ENCODE data around the gene HDAC11. TPM values are rescaled to one million over a fixed set of nuclear protein-coding genes. Genes with fewer than 3 reads are reported as not detected.
"Not testable (repeated sequence)": the region's sequence is repeated elsewhere in the genome, so short reads cannot be mapped to it uniquely, and the experiment has no call there.

The HDAC11 gene
- total RNA-seq, 2 experiments from 2014 or later = 0.87 to 0.99 TPM

DNA sequence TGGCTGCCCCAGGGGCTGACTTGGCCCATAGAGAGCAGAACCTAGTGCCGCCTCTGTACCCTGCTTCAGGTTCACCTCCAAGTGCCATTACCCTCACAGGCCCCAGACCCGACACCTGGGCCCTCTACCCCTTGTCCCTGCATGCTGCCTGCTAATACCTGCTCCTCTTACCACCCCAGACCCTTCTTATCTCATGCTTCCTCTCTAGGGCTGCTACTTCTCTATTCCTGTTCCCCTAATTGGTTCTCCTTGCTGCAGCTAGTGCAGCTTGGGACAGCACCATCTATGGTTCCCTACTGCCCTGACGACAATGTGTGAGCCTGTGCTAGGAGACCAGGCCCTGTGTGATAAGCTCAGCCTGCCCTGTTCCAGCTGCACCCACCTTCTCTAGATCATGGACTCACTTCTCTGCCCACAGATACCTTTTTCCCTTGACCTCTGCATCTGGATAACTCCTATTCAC, 15.3 kb downstream of the HDAC11 start:
- H3K27ac Mint-ChIP-seq = no peak overlapping the region
- CTCF ChIA-PET = interaction anchor here (1.2 to 10.7 kb wide), 15 partner anchors 11 to 390 kb away, joined by 3 to 374 read pairs (median 6); partner anchors contain the start of gene HDAC11
- H3K4me1 Mint-ChIP-seq (ENCODE audit: low read depth) = peaks cover 9% of the 10 kb centered on the region
- H3K27me3 Mint-ChIP-seq (ENCODE audit: low read depth) = no peaks in the 10 kb centered on the region
- DNase-seq (no peak), ATAC-seq (no peak)
- no peak overlapping the region for H3K4me3 Mint-ChIP-seq
- POLR2A ChIA-PET = no interaction called here
- H3K9me3 Mint-ChIP-seq (ENCODE audit: insufficient read depth) = no peaks in the 10 kb centered on the region
- no peaks in the 10 kb centered on the region for H3K36me3 Mint-ChIP-seq (ENCODE audit: low read depth)

- ATAC-seq (peak; percentile 83), DNase-seq (peak; percentile 84)
- H3K4me1 Mint-ChIP-seq (ENCODE audit: low read depth) = peaks cover 9% of the 10 kb centered on the region
- no peaks in the 10 kb centered on the region for H3K27me3 Mint-ChIP-seq (ENCODE audit: low read depth)
- H3K4me3 Mint-ChIP-seq = no peak overlapping the region
- H3K9me3 Mint-ChIP-seq (ENCODE audit: insufficient read depth) = no peaks in the 10 kb centered on the region
- no peaks in the 10 kb centered on the region for H3K36me3 Mint-ChIP-seq (ENCODE audit: low read depth)
- H3K27ac Mint-ChIP-seq = no peak overlapping the region
- ChIA-PET POLR2A (interaction anchor here (1.0 kb wide), 1 partner anchor 152 kb away, joined by 4 read pairs; no protein-coding TSS in a partner anchor), CTCF (interaction anchor here (0.6 to 10.7 kb wide), 26 partner anchors 10 to 390 kb away, joined by 3 to 374 read pairs (median 4); partner anchors contain the start of gene HDAC11)
Observed at GRCh38 chr3:13495921-13496723, 16.0 kb downstream of the HDAC11 start.

GRCh38 chr3:13496879-13497278, 16.8 kb downstream of the HDAC11 start:
- POLR2A ChIA-PET = interaction anchor here (1.0 kb wide), 1 partner anchor 151 kb away, joined by 4 read pairs; no protein-coding TSS in a partner anchor
- Mint-ChIP-seq H3K4me1 (ENCODE audit: low read depth) (peaks cover 9% of the 10 kb centered on the region), H3K27me3 (ENCODE audit: low read depth) (no peaks in the 10 kb centered on the region), H3K36me3 (ENCODE audit: low read depth) (no peaks in the 10 kb centered on the region), H3K9me3 (ENCODE audit: insufficient read depth) (no peaks in the 10 kb centered on the region), H3K27ac (no peak overlapping the region), H3K4me3 (no peak overlapping the region)
- DNase-seq = no peak
- CTCF ChIA-PET = interaction anchor here (0.6 to 10.7 kb wide), 25 partner anchors 10 to 390 kb away, joined by 3 to 374 read pairs (median 4); partner anchors contain the start of gene HDAC11
- no peak for ATAC-seq

GRCh38 chr3:13497386-13497785, 17.3 kb downstream of the HDAC11 start:
- ChIA-PET POLR2A (no interaction called here), CTCF (interaction anchor here (10.7 kb wide), 1 partner anchor 153 kb away, joined by 374 read pairs; no protein-coding TSS in a partner anchor)
- Mint-ChIP-seq H3K36me3 (ENCODE audit: low read depth) (no peaks in the 10 kb centered on the region), H3K9me3 (ENCODE audit: insufficient read depth) (no peaks in the 10 kb centered on the region), H3K27ac (no peak overlapping the region), H3K4me1 (ENCODE audit: low read depth) (peaks cover 9% of the 10 kb centered on the region), H3K27me3 (ENCODE audit: low read depth) (no peaks in the 10 kb centered on the region), H3K4me3 (no peak overlapping the region)
- DNase-seq (no peak), ATAC-seq (no peak)

DNA sequence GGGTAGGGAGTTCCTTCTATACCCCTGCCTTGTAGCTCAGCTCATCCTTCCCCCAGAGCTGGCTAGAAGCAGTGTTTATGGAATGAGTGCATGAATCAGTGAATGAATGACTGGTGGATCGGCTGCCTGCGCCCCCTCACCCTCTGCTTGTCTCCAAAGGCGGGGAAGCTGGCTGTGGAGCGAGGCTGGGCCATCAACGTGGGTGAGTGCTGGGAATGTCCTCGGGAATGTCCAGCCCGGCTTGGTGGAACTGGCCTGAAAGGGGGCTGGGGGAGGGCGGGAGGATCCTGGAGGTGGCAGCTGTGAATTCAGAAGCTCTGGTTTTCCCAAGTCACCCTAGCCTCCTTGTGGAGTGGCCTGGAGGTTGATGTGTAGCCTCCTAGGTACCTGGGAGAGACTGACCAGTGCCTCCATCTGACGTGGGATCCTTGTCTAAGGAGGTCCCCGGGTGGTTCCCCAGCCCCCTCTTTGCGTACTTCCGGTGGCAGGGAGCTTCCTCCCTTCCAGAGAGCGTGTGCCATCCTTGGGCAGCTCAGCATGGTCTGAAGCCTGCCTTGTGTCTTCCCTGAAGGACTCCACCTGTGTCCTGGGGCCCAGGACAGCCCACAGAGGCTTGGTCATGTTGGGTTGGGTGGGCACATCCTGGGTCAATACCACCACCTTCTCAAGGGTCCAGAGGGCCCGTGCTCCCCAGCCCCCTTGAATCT, 18.4 kb downstream of the HDAC11 start:
- POLR2A ChIA-PET = no interaction called here
- H3K27ac Mint-ChIP-seq = no peak overlapping the region
- ATAC-seq = no peak

GRCh38 chr3:13499246-13499645, 19.1 kb downstream of the HDAC11 start:
- CTCF ChIA-PET = interaction anchor here (10.7 kb wide), 1 partner anchor 151 kb away, joined by 374 read pairs; no protein-coding TSS in a partner anchor
- not testable (repeated sequence) for ATAC-seq

More for the DNA sequence above, 18.4 kb downstream of the HDAC11 start:
- no peaks in the 10 kb centered on the region for H3K9me3 Mint-ChIP-seq (ENCODE audit: insufficient read depth)
- no peaks in the 10 kb centered on the region for H3K27me3 Mint-ChIP-seq (ENCODE audit: low read depth)
- H3K4me1 Mint-ChIP-seq (ENCODE audit: low read depth) = peaks cover 9% of the 10 kb centered on the region
- H3K36me3 Mint-ChIP-seq (ENCODE audit: low read depth) = no peaks in the 10 kb centered on the region
- CTCF ChIA-PET = interaction anchor here (10.7 kb wide), 1 partner anchor 152 kb away, joined by 374 read pairs; no protein-coding TSS in a partner anchor
- H3K4me3 Mint-ChIP-seq = no peak overlapping the region
- no peak for DNase-seq

GRCh38 chr3:13500133-13500885, 20.2 kb downstream of the HDAC11 start:
- Mint-ChIP-seq H3K4me3 (no peak overlapping the region), H3K36me3 (ENCODE audit: low read depth) (no peaks in the 10 kb centered on the region), H3K9me3 (ENCODE audit: insufficient read depth) (no peaks in the 10 kb centered on the region), H3K27ac (no peak overlapping the region), H3K4me1 (ENCODE audit: low read depth) (peaks cover 9% of the 10 kb centered on the region), H3K27me3 (ENCODE audit: low read depth) (no peaks in the 10 kb centered on the region)
- no peak for ATAC-seq
- ChIA-PET CTCF (interaction anchor here (0.7 to 10.7 kb wide), 3 partner anchors 15 to 150 kb away, joined by 3 to 374 read pairs (median 3); no protein-coding TSS in a partner anchor), POLR2A (interaction anchor here (0.6 kb wide), 1 partner anchor 15 kb away, joined by 4 read pairs; no protein-coding TSS in a partner anchor)
- no peak for DNase-seq

More at GRCh38 chr3:13499246-13499645, 19.1 kb downstream of the HDAC11 start:
- DNase-seq; H3K4me1 Mint-ChIP-seq (ENCODE audit: low read depth); POLR2A ChIA-PET; H3K36me3 Mint-ChIP-seq (ENCODE audit: low read depth); H3K9me3 Mint-ChIP-seq (ENCODE audit: insufficient read depth); H3K27ac Mint-ChIP-seq; H3K4me3 Mint-ChIP-seq; H3K27me3 Mint-ChIP-seq (ENCODE audit: low read depth): not testable (repeated sequence)

- ATAC-seq (no peak), DNase-seq (no peak)
- Mint-ChIP-seq H3K27me3 (ENCODE audit: low read depth) (no peaks in the 10 kb centered on the region), H3K9me3 (ENCODE audit: insufficient read depth) (no peaks in the 10 kb centered on the region), H3K4me3 (no peak overlapping the region), H3K36me3 (ENCODE audit: low read depth) (no peaks in the 10 kb centered on the region), H3K27ac (no peak overlapping the region), H3K4me1 (ENCODE audit: low read depth) (peaks cover 9% of the 10 kb centered on the region)
- ChIA-PET POLR2A (no interaction called here), CTCF (interaction anchor here (0.7 to 10.7 kb wide), 3 partner anchors 14 to 150 kb away, joined by 3 to 374 read pairs (median 3); no protein-coding TSS in a partner anchor)
Observed at GRCh38 chr3:13501056-13501455, 20.9 kb downstream of the HDAC11 start.

DNA sequence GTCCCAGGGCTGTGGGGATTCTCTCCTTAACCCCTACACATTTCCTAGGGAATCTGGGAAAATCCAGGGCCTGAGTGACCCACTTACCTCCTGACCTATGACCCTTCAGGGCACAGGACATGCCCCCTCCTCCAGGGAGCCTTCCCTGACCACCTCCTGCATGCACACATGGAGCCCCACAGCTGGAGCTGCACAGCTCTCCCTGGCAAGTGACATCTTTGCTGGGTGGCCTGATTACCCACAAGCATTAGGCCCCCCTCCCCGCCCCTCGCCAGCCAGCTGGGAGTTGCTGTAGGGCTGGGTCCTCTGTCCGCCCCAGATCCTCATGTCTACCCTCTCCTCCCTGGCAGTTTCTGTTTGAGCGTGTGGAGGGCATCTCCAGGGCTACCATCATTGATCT, 21.4 kb downstream of the HDAC11 start:
- CTCF ChIA-PET = interaction anchor here (10.7 kb wide), 1 partner anchor 149 kb away, joined by 374 read pairs; no protein-coding TSS in a partner anchor
- Mint-ChIP-seq H3K27me3 (ENCODE audit: low read depth) (no peaks in the 10 kb centered on the region), H3K9me3 (ENCODE audit: insufficient read depth) (no peaks in the 10 kb centered on the region), H3K4me3 (no peak overlapping the region), H3K4me1 (ENCODE audit: low read depth) (peaks cover 9% of the 10 kb centered on the region), H3K36me3 (ENCODE audit: low read depth) (no peaks in the 10 kb centered on the region), H3K27ac (no peak overlapping the region)
- DNase-seq = no peak
- ATAC-seq = no peak
- POLR2A ChIA-PET = no interaction called here

DNA sequence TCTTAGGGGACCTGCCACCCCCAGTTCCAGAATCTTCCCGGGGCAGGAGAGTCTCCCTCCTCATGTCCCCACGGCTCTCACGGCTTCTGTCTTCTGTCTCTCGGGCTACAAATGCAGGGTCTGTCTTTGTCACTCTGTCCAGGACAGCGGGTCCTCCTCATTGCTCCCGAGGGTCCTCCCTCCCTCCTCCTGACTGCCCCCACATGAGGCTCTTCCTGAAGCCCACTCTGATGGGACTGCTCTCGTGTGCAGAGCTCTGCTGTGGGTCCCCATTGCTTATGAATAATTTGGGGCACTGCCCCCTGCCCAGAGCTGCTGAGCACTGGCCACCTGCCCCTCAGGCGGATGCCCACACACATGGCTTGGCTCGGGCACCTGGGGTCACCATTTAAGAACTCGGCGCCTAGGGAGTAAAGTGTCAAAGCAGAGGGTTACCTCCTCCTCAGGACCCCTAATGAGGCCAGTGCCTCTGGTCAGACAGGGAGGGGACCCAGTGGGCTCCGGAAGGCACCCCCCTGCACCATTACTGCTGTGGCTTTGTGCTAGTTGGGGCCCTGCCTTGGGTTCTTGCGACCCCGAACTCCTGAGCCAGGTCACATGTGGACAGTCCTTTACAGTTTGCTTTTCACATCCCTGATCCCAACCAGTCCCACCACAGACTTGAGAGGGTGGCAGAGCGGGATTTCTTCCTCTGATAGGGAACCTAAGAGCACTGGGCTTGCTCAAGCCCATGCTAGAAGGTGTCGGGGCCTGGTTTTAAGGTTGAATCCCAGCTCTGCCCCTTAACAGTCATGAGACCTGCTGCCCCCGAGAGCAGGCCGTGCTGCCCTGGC, 22.1 kb downstream of the HDAC11 start:
- ChIA-PET CTCF (interaction anchor here (10.7 kb wide), 1 partner anchor 148 kb away, joined by 374 read pairs; no protein-coding TSS in a partner anchor), POLR2A (no interaction called here)
- Mint-ChIP-seq H3K27me3 (ENCODE audit: low read depth) (no peaks in the 10 kb centered on the region), H3K4me3 (no peak overlapping the region), H3K9me3 (ENCODE audit: insufficient read depth) (no peaks in the 10 kb centered on the region), H3K27ac (no peak overlapping the region), H3K4me1 (ENCODE audit: low read depth) (peaks cover 5% of the 10 kb centered on the region), H3K36me3 (ENCODE audit: low read depth) (no peaks in the 10 kb centered on the region)
- no peak for DNase-seq
- no peak for ATAC-seq

Measured in activated CD8-positive, alpha-beta T cell treated with anti-CD3 and anti-CD28 coated beads, Interleukin-2, amount 10 ng/mL, durations not matched to agents 7 days and 5 days (primary cell).